Keratinocyte (primary cell): ENCODE results near the gene DTX4.

Experiments used
- EZH2 ChIP-seq: IDR thresholded peaks from one replicate; pipeline ENCODE4 v1.6.1; 2012; ENCODE audit warnings: inconsistent platforms, mild to moderate bottlenecking, low read length, moderate library complexity
- TF ChIP-seq, protein P1 (sequence below), 3 experiments: IDR thresholded peaks in 1 of 3; conservative IDR thresholded peaks in 1 of 3; optimal IDR thresholded peaks in 1 of 3; 2 replicates in 2 of 3; 3 replicates in 1 of 3; pipeline versions ENCODE3 to v1.5.1; 2011; ENCODE audit warnings: low read length in 3 of 3, mild to moderate bottlenecking in 3 of 3, moderate library complexity in 2 of 3, control low read depth in 1 of 3, inconsistent platforms in 1 of 3; ENCODE audit not compliant: insufficient read depth in 2 of 3; ENCODE audit errors: extremely low read depth in 1 of 3

DNA sequence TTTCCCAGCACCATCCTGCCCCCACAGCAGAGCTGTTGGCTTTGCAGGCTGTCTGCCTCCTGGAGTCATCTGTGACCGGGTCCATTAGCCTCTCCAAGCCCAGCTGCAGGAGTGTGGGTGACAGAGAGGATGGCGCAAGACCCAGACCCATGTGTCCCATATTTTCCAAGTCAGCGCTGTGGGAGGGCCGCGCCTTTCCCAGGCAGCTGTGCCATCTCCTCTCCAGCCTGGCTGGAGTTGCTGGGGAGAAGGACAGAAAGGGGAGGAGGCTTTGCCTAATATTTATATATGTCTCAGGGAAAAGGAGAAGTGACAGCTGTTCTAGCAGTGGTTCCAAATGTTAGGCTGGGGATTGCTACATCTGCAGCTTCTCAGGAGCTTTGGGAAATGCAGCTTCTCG, 15.7 kb downstream of the DTX4 start:
- TF ChIP-seq, protein P1, sequence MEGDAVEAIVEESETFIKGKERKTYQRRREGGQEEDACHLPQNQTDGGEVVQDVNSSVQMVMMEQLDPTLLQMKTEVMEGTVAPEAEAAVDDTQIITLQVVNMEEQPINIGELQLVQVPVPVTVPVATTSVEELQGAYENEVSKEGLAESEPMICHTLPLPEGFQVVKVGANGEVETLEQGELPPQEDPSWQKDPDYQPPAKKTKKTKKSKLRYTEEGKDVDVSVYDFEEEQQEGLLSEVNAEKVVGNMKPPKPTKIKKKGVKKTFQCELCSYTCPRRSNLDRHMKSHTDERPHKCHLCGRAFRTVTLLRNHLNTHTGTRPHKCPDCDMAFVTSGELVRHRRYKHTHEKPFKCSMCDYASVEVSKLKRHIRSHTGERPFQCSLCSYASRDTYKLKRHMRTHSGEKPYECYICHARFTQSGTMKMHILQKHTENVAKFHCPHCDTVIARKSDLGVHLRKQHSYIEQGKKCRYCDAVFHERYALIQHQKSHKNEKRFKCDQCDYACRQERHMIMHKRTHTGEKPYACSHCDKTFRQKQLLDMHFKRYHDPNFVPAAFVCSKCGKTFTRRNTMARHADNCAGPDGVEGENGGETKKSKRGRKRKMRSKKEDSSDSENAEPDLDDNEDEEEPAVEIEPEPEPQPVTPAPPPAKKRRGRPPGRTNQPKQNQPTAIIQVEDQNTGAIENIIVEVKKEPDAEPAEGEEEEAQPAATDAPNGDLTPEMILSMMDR (optimal IDR thresholded peaks at IDR 0.05 in 1 of 3, IDR thresholded peaks at IDR 0.05 in 1 of 3, conservative IDR thresholded peaks at IDR 0.05 in 1 of 3; ENCODE audit: extremely low read depth in 1 of 3, insufficient read depth in 2 of 3, low read length in 3 of 3) = no peak
- no peak for TF ChIP-seq EZH2
